GM23248 (cell line): ENCODE results near the gene RELT. TPM values are rescaled to one million over a fixed set of nuclear protein-coding genes. Genes with fewer than 3 reads are reported as not detected.

Experiments used
- DNase-seq: peaks from one replicate; pipeline ENCODE4 v3.0.0-alpha.2; 2015
- H2AFZ ChIP-seq: fragments of 200-600 bp; sonication (generic); 2 replicates; pipeline ENCODE4 v1.6.1; 2016; ENCODE audit warnings: antibody characterized with exemption
- H3F3A ChIP-seq: fragments of 200-600 bp; sonication (generic); 2 replicates; pipeline ENCODE4 v1.6.1; 2016; ENCODE audit warnings: mild to moderate bottlenecking, antibody characterized with exemption, mixed run types; ENCODE audit not compliant: insufficient read depth
- H3K27ac ChIP-seq: fragments of 200-600 bp; sonication (generic); 2 replicates; pipeline ENCODE4 v1.5.1; 2016; ENCODE audit warnings: mild to moderate bottlenecking
- H3K27me3 ChIP-seq: fragments of 200-600 bp; sonication (generic); replicated peaks from 2 replicates; pipeline ENCODE4 v1.6.1; 2016; ENCODE audit warnings: mild to moderate bottlenecking; ENCODE audit not compliant: insufficient read depth
- H3K36me3 ChIP-seq: fragments of 200-600 bp; sonication (generic); 2 replicates; pipeline ENCODE4 v1.6.1; 2016; ENCODE audit warnings: low read depth, mild to moderate bottlenecking
- H3K4me1 ChIP-seq: fragments of 200-600 bp; sonication (generic); 2 replicates; pipeline ENCODE4 v1.6.1; 2016; ENCODE audit warnings: mild to moderate bottlenecking; ENCODE audit not compliant: insufficient read depth
- H3K4me2 ChIP-seq: fragments of 200-600 bp; sonication (generic); one replicate; pipeline ENCODE4 v1.6.1; 2016; ENCODE audit warnings: mild to moderate bottlenecking; ENCODE audit not compliant: unreplicated experiment
- H3K4me3 ChIP-seq: fragments of 200-600 bp; sonication (generic); 2 replicates; pipeline ENCODE4 v1.5.1; 2016; ENCODE audit warnings: mild to moderate bottlenecking
- H3K79me2 ChIP-seq: fragments of 200-600 bp; sonication (generic); 2 replicates; pipeline ENCODE4 v1.6.1; 2016; ENCODE audit warnings: mild to moderate bottlenecking; ENCODE audit not compliant: insufficient read depth
- H3K9ac ChIP-seq: fragments of 200-600 bp; sonication (generic); 2 replicates; pipeline ENCODE4 v1.6.1; 2016; ENCODE audit warnings: mild to moderate bottlenecking
- H3K9me2 ChIP-seq: fragments of 200-600 bp; sonication (generic); 2 replicates; pipeline ENCODE4 v1.6.1; 2016; ENCODE audit warnings: mixed run types, mild to moderate bottlenecking, moderate library complexity; ENCODE audit not compliant: insufficient read depth
- H3K9me3 ChIP-seq: fragments of 200-600 bp; sonication (generic); one replicate; pipeline ENCODE4 v1.6.1; 2017; ENCODE audit warnings: low read depth
- H4K20me1 ChIP-seq: fragments of 200-600 bp; sonication (generic); 2 replicates; pipeline ENCODE4 v1.6.0; 2016; ENCODE audit not compliant: insufficient read depth
- EZH2 ChIP-seq: fragments of 200-600 bp; sonication (generic); IDR thresholded peaks from 2 replicates; pipeline ENCODE4 v1.6.1; 2018; ENCODE audit warnings: antibody characterized with exemption, mild to moderate bottlenecking; ENCODE audit not compliant: insufficient read depth, poor library complexity, severe bottlenecking
- EZH2phosphoT487 ChIP-seq: fragments of 200-600 bp; sonication (generic); IDR thresholded peaks from 2 replicates; pipeline ENCODE4 v1.6.1; 2018; ENCODE audit warnings: antibody characterized with exemption, moderate library complexity, mild to moderate bottlenecking, low read depth; ENCODE audit not compliant: insufficient read depth
- whole genome bisulfite sequencing, 2 experiments: methylation state at CpG; one replicate each; pipeline ENCODE4 v1.1.6; 2015 to 2017; ENCODE audit warnings: low lambda C conversion rate in 2 of 2, low coverage in 1 of 2; ENCODE audit errors: missing lambda C conversion rate in 2 of 2; 5-methylcytosine and 5-hydroxymethylcytosine counted together
- in situ Hi-C: fragments of 300-500 bp; cut with MboI; formaldehyde crosslinking; loops from 2 replicates; pipeline ENCODE4 v1.15.0; 2020
- polyA plus RNA-seq: library from polyadenylated mRNA; unstranded; fragments of >200 nt; fragmentation: Nextera tagmentation; extraction: Ambion mirVana; gene quantifications from 2 replicates; pipeline ENCODE4 v1.2.1, GENCODE V29; 2016
- total RNA-seq: library from RNA; depleted of rRNA; stranded (reverse); fragments of >200 nt; shearing (Covaris generic); gene quantifications from 2 replicates; pipeline ENCODE4 v1.2.3, GENCODE V29; 2014

The RELT gene
- total and polyA plus RNA-seq, 2 experiments from 2014 or later = 2.9 to 8.2 TPM

GRCh38 chr11:73404048-73404447, 27.8 kb downstream of the RELT start:
- Histone ChIP-seq H2AFZ (no peak overlapping the region), H3K9me2 (no peaks in the 10 kb centered on the region), H3K36me3 (no peaks in the 10 kb centered on the region; the same call in 1 of the 2 replicates), H3K27ac (no peak overlapping the region), H4K20me1 (no peaks in the 10 kb centered on the region), H3K9me3 (no peaks in the 10 kb centered on the region), H3K79me2 (no peaks in the 10 kb centered on the region), H3K4me3 (no peak overlapping the region), H3K27me3 (no peaks in the 10 kb centered on the region), H3K9ac (no peak overlapping the region), H3K4me1 (peaks cover 17% of the 10 kb centered on the region), H3K4me2 (no peak overlapping the region), H3F3A (peaks cover 14% of the 10 kb centered on the region; the same call in 1 of the 2 replicates)
- 82 to 87% methylated on average over 4 of the region's 4 CpGs for WGBS, 2 experiments
- in situ Hi-C loops = no loop called here
- no peak for TF ChIP-seq EZH2
- TF ChIP-seq EZH2phosphoT487 = no peak
- peak; percentile 70 for DNase-seq

GRCh38 chr11:73404506-73405145, 28.4 kb downstream of the RELT start:
- Histone ChIP-seq H3F3A (peaks cover 14% of the 10 kb centered on the region; the same call in 1 of the 2 replicates), H3K4me1 (peaks cover 12% of the 10 kb centered on the region; the same call in 1 of the 2 replicates), H2AFZ (no peak overlapping the region), H3K9me3 (no peaks in the 10 kb centered on the region), H3K27ac (no peak overlapping the region), H4K20me1 (no peaks in the 10 kb centered on the region), H3K4me3 (no peak overlapping the region), H3K4me2 (no peak overlapping the region), H3K36me3 (peaks cover 4% of the 10 kb centered on the region; the same call in 1 of the 2 replicates), H3K27me3 (no peaks in the 10 kb centered on the region), H3K79me2 (no peaks in the 10 kb centered on the region), H3K9ac (no peak overlapping the region), H3K9me2 (no peaks in the 10 kb centered on the region)
- WGBS, 2 experiments = 89 to 95% methylated on average over 5 of the region's 5 CpGs
- no peak for DNase-seq
- no peak for TF ChIP-seq EZH2phosphoT487
- no peak for TF ChIP-seq EZH2
- in situ Hi-C loops = no loop called here

DNA sequence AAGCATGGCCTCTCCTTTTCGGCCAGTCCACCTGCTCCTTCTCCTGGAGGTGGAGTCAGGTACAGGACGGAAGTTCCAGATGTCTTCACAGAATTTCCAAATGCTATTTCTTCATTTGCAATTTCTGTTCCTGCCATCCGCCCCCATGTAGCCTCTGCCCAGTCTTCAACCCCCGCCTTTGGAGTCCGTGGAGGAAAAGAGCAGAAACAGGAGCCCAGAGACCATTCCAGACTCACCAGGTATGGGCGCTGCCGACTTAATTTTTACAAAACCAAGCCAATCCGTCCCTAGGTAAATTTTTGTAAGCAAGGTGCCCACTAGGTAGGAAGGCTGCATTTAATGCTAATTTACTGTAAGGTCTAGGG, 28.9 kb downstream of the RELT start:
- no peaks in the 10 kb centered on the region for H3K27me3 ChIP-seq
- no peak overlapping the region for H3K9ac ChIP-seq
- no peak for DNase-seq
- 88 to 90% methylated on average over 8 of the region's 8 CpGs for WGBS, 2 experiments
- H3K36me3 ChIP-seq = peaks cover 6% of the 10 kb centered on the region; the same call in 1 of the 2 replicates
- no peaks in the 10 kb centered on the region for H3K9me3 ChIP-seq
- H3K4me2 ChIP-seq = no peak overlapping the region
- in situ Hi-C loops = no loop called here
- peaks cover 12% of the 10 kb centered on the region; the same call in 1 of the 2 replicates for H3F3A ChIP-seq
- no peak overlapping the region for H3K4me3 ChIP-seq
- no peak overlapping the region for H2AFZ ChIP-seq
- H3K27ac ChIP-seq = no peak overlapping the region
- H3K4me1 ChIP-seq = peaks cover 14% of the 10 kb centered on the region; the same call in 1 of the 2 replicates
- H3K9me2 ChIP-seq = no peaks in the 10 kb centered on the region
- no peaks in the 10 kb centered on the region for H4K20me1 ChIP-seq
- TF ChIP-seq EZH2 (no peak), EZH2phosphoT487 (no peak)
- H3K79me2 ChIP-seq = no peaks in the 10 kb centered on the region

DNA sequence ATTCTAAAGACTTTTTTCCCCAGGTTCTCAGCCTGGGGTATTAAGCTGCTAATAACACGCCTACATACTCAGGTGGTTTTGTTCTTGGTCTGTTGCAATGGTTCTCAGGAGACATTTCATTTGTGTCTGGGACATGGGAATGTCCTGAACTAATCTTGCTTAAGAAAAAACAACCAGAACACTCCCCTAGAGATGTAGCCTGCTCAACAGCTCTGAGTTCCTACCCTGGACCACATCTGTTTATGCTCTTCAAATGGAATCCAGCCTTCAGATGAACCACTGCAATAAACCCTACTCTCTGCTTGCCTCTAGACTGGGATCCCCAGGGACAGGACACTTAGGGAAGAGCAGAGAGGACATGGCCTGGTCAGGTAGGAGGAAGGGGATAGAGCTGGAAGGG, 29.9 kb downstream of the RELT start:
- 94 to 100% methylated on average over 1 of the region's 1 CpG for WGBS, 2 experiments
- H3K27ac ChIP-seq = no peak overlapping the region
- H3K79me2 ChIP-seq = no peaks in the 10 kb centered on the region
- H3F3A ChIP-seq = peaks cover 8% of the 10 kb centered on the region; the same call in 1 of the 2 replicates
- no peak overlapping the region for H3K4me3 ChIP-seq
- H3K4me1 ChIP-seq = peaks cover 21% of the 10 kb centered on the region; the same call in 1 of the 2 replicates
- H3K9me3 ChIP-seq = no peaks in the 10 kb centered on the region
- no peaks in the 10 kb centered on the region for H3K27me3 ChIP-seq
- no peak overlapping the region for H3K9ac ChIP-seq
- no peaks in the 10 kb centered on the region for H3K9me2 ChIP-seq
- peaks cover 6% of the 10 kb centered on the region; the same call in 1 of the 2 replicates for H3K36me3 ChIP-seq
- in situ Hi-C loops = no loop called here
- H3K4me2 ChIP-seq = no peak overlapping the region
- no peak overlapping the region for H2AFZ ChIP-seq
- TF ChIP-seq EZH2 (no peak), EZH2phosphoT487 (no peak)
- H4K20me1 ChIP-seq = no peaks in the 10 kb centered on the region
- no peak for DNase-seq

GRCh38 chr11:73406619-73407018, 30.4 kb downstream of the RELT start:
- TF ChIP-seq EZH2phosphoT487 (no peak), EZH2 (no peak)
- Histone ChIP-seq H3K9me2 (no peaks in the 10 kb centered on the region), H3K27ac (no peak overlapping the region), H4K20me1 (no peaks in the 10 kb centered on the region), H3K9me3 (no peaks in the 10 kb centered on the region), H3K4me1 (peaks cover 17% of the 10 kb centered on the region; the same call in 1 of the 2 replicates), H3F3A (peaks cover 8% of the 10 kb centered on the region; the same call in 1 of the 2 replicates), H3K27me3 (no peaks in the 10 kb centered on the region), H3K4me2 (no peak overlapping the region), H2AFZ (no peak overlapping the region), H3K79me2 (no peaks in the 10 kb centered on the region), H3K4me3 (no peak overlapping the region), H3K36me3 (peaks cover 6% of the 10 kb centered on the region; the same call in 1 of the 2 replicates), H3K9ac (no peak overlapping the region)
- DNase-seq = no peak
- in situ Hi-C loops = no loop called here
- WGBS, 2 experiments = 92 to 94% methylated on average over 5 of the region's 5 CpGs
